Peyer's patch (tissue), 4 donors: ENCODE results near the gene GOLGA6L9. TPM values are rescaled to one million over a fixed set of nuclear protein-coding genes. Genes with fewer than 3 reads are reported as not detected.
"Not testable (repeated sequence)": the region's sequence is repeated elsewhere in the genome, so short reads cannot be mapped to it uniquely, and the experiment has no call there.

ENCODE experiments used
- DNase-seq, 3 donors: peaks; one replicate each; pipeline ENCODE4 v3.0.0-alpha.2; 2017 to 2019
- H3K27ac ChIP-seq, 4 donors: fragments of 200-600 bp; sonication (generic); one replicate each; pipeline ENCODE4 v1.5.1; 2016 to 2019
- H3K27me3 ChIP-seq, 2 donors: fragments of 200-600 bp; sonication (generic); one replicate each; pipeline ENCODE4 v1.5.1; 2019
- H3K36me3 ChIP-seq, 3 donors: fragments of 200-600 bp; sonication (generic); one replicate each; pipeline ENCODE4 v1.5.1; 2016 to 2019
- H3K4me1 ChIP-seq, 4 donors: fragments of 200-600 bp; sonication (generic); one replicate each; pipeline ENCODE4 v1.5.1; 2016 to 2019
- H3K4me3 ChIP-seq, 4 donors: fragments of 200-600 bp; sonication (generic); 1 replicate in 3 of 4; 2 replicates in 1 of 4; pipeline ENCODE4 v1.5.1; 2016 to 2019; ENCODE audit warnings: mild to moderate bottlenecking in 1 of 4
- H3K9me3 ChIP-seq, 4 donors: fragments of 200-600 bp; sonication (generic); one replicate each; pipeline ENCODE4 v1.5.1; 2016 to 2019; ENCODE audit warnings: mild to moderate bottlenecking in 1 of 4
- small RNA-seq, 2 donors: library from RNA; depleted of rRNA; stranded (forward); fragments of <200 nt; gene quantifications; one replicate each; pipeline ENCODE3, GENCODE V24; 2016
- total RNA-seq, 4 donors: library from RNA; depleted of rRNA; stranded (reverse); fragments of >200 nt; gene quantifications; one replicate each; pipeline ENCODE4 v1.1.0, GENCODE V29; 2016

GOLGA6L9 gene
- total RNA-seq, 4 donors from 2014 or later, result 3.0 to 13.2 (median 6.4) TPM

- H3K27me3 ChIP-seq, H3K4me3 ChIP-seq, H3K36me3 ChIP-seq, DNase-seq, H3K27ac ChIP-seq, H3K4me1 ChIP-seq, H3K9me3 ChIP-seq: not testable (repeated sequence)
Measured at GRCh38 chr15:82474596-82475325, 45.1 kb downstream of the GOLGA6L9 start.

GRCh38 chr15:82475345-82475967 lies 45.8 kb downstream of the GOLGA6L9 start:
- not testable (repeated sequence) for H3K9me3 ChIP-seq, H3K27ac ChIP-seq, H3K4me1 ChIP-seq, H3K4me3 ChIP-seq, H3K27me3 ChIP-seq, H3K36me3 ChIP-seq
- peak in 1 of 3 donors; percentile 30 for DNase-seq

- not testable (repeated sequence) for H3K4me3 ChIP-seq, H3K27ac ChIP-seq, H3K36me3 ChIP-seq, H3K27me3 ChIP-seq, H3K4me1 ChIP-seq, H3K9me3 ChIP-seq
- peak in 1 of 3 donors; percentile 26 for DNase-seq
Measured at GRCh38 chr15:82476697-82477342, 47.2 kb downstream of the GOLGA6L9 start.

GRCh38 chr15:82477343-82478057 lies 47.9 kb downstream of the GOLGA6L9 start:
- H3K27me3 ChIP-seq, DNase-seq, H3K27ac ChIP-seq, H3K36me3 ChIP-seq, H3K4me3 ChIP-seq, H3K9me3 ChIP-seq, H3K4me1 ChIP-seq: not testable (repeated sequence)

Small RNA genes within 50 kb of the gene (small RNA-seq; reads per million reads assigned to genes)
- gene AC245033.3, result 0 reads per million in 2 donors

Other genes starting within 250 kb of the GOLGA6L9 start
- gene EFL1, start 167.1 kb upstream of the GOLGA6L9 start, total RNA-seq, result 10 to 100 TPM; 32.2 to 43.9 (median 40.0) TPM
- 1 to 10 TPM in 1 of 4 donors, not detected in 3; 5.0 TPM for gene SAXO2, start 167.0 kb upstream of the GOLGA6L9 start, total RNA-seq
- gene GOLGA6L10, start 80.3 kb upstream of the GOLGA6L9 start, total RNA-seq, result 1 to 10 TPM in 2 of 4 donors, under 1 TPM in 1, not detected in 1; 0.95 to 5.8 (median 1.6) TPM
- gene RPS17, start 110.6 kb downstream of the GOLGA6L9 start, total RNA-seq, result 1,000 to 10,000 TPM in 1 of 4 donors, 100 to 1,000 TPM in 3; 237 to 1,533 (median 677) TPM
- gene CPEB1, start 217.5 kb downstream of the GOLGA6L9 start, total RNA-seq, result 1 to 10 TPM in 3 of 4 donors, under 1 TPM in 1; 0.53 to 4.2 (median 1.9) TPM